GM12878 (cell line): ENCODE results near the gene WDFY1. TPM values are rescaled to one million over a fixed set of nuclear protein-coding genes. Genes with fewer than 3 reads are reported as not detected.

Experiments used
- ATAC-seq: fragments of 200-7000 bp; cut with Tn5 transposase; 3 replicates; pipeline ENCODE4 v1.9.1; 2020; ENCODE audit warnings: mild to moderate bottlenecking, moderate library complexity
- BruUV-seq: library from RNA; stranded (reverse); fragments of 400-500 nt; replicated peaks from 2 replicates; lab custom pipeline; 2021; lab: Mats Ljungman, UMichigan
- CTCF ChIA-PET: fragments of 300-600 bp; sonication (Branson Sonifier 250); formaldehyde crosslinking; extraction: SDS; loops from one replicate; lab custom pipeline; 2021; ENCODE audit warnings: inconsistent platforms; lab: Yijun Ruan, JAX
- POLR2A ChIA-PET: fragments of 350-600 bp; formaldehyde crosslinking; extraction: SDS; loops from one replicate; lab custom pipeline; 2021; ENCODE audit warnings: inconsistent platforms; lab: Charles Lee
- RAD21 ChIA-PET: fragments of 300-600 bp; sonication (Branson Sonifier 250); formaldehyde crosslinking; loops from one replicate; lab custom pipeline; 2023; ENCODE audit warnings: antibody characterized with exemption; ENCODE audit not compliant: unreplicated experiment; lab: Charles Lee
- SMC1A ChIA-PET: fragments of 300-600 bp; sonication (Branson Sonifier 250); formaldehyde crosslinking; loops from one replicate; lab custom pipeline; 2023; ENCODE audit not compliant: unreplicated experiment, uncharacterized antibody; lab: Charles Lee
- DNase-seq: peaks from one replicate; pipeline ENCODE4 v3.0.0-alpha.2; 2011; ENCODE audit warnings: low read depth, low spot score
- FAIRE-seq: peaks from 3 replicates; lab custom pipeline; 2011; peaks lifted over from hg19 to GRCh38; lab: Jason Lieb, UNC
- H2AFZ ChIP-seq: 2 replicates; pipeline ENCODE4 v1.6.0; 2011; ENCODE audit warnings: low read depth, low read length, control low read depth; ENCODE audit not compliant: control insufficient read depth
- H3K27ac ChIP-seq: 2 replicates; pipeline ENCODE4 v1.5.1; 2011; ENCODE audit warnings: control low read depth; ENCODE audit not compliant: control insufficient read depth, insufficient read depth
- H3K27me3 ChIP-seq, 2 experiments: replicated peaks in 1 of 2; 2 replicates each; pipeline versions ENCODE4 v1.6.0 to v1.6.1; 2011; ENCODE audit warnings: low read length in 1 of 2; ENCODE audit not compliant: control insufficient read depth in 2 of 2, insufficient read depth in 2 of 2
- H3K36me3 ChIP-seq, 2 experiments: 2 replicates each; pipeline ENCODE4 v1.5.1; 2011; ENCODE audit warnings: low read length in 1 of 2; ENCODE audit not compliant: control insufficient read depth in 2 of 2, insufficient read depth in 2 of 2
- H3K4me1 ChIP-seq: 2 replicates; pipeline ENCODE4 v1.6.1; 2011; ENCODE audit warnings: mild to moderate bottlenecking, low read length, moderate library complexity, mixed read lengths; ENCODE audit not compliant: control insufficient read depth, insufficient read depth
- H3K4me2 ChIP-seq: 2 replicates; pipeline ENCODE4 v1.6.0; 2011; ENCODE audit warnings: control low read depth; ENCODE audit not compliant: control insufficient read depth, insufficient read depth
- H3K4me3 ChIP-seq: fragments of 200-600 bp; sonication (generic); 2 replicates; pipeline ENCODE4 v1.5.1; 2016
- H3K79me2 ChIP-seq: 2 replicates; pipeline ENCODE4 v1.6.0; 2011; ENCODE audit warnings: low read length; ENCODE audit not compliant: control insufficient read depth, insufficient read depth
- H3K9ac ChIP-seq: 2 replicates; pipeline ENCODE4 v1.8.0; 2011; ENCODE audit warnings: low read length, control low read depth, mixed read lengths; ENCODE audit not compliant: control insufficient read depth, insufficient read depth
- H3K9me3 ChIP-seq: replicated peaks from 3 replicates; pipeline ENCODE4 v1.5.1; 2011; ENCODE audit warnings: mild to moderate bottlenecking, low read length; ENCODE audit not compliant: control insufficient read depth, insufficient read depth
- H4K20me1 ChIP-seq: 2 replicates; pipeline ENCODE4 v1.6.0; 2011; ENCODE audit not compliant: control insufficient read depth, insufficient read depth
- BACH1 ChIP-seq: fragments of 450-650 bp; IDR thresholded peaks from 2 replicates; pipeline ENCODE4 v1.6.1; 2017; ENCODE audit warnings: mild to moderate bottlenecking, borderline replicate concordance
- BHLHE40 ChIP-seq, 2 experiments: fragments of 450-650 bp in 1 of 2; IDR thresholded peaks; 2 replicates each; pipeline ENCODE4 v1.6.1; 2011 to 2017; ENCODE audit warnings: low read depth in 2 of 2, borderline replicate concordance in 1 of 2, improper control_type of control experiment in 1 of 2, low read length in 1 of 2, mild to moderate bottlenecking in 1 of 2
- DPF2 ChIP-seq: fragments of 450-650 bp; IDR thresholded peaks from 2 replicates; pipeline ENCODE4 v1.6.1; 2017; ENCODE audit warnings: mild to moderate bottlenecking
- ESRRA ChIP-seq: IDR thresholded peaks from 2 replicates; pipeline ENCODE4 v1.6.1; 2012; ENCODE audit warnings: mild to moderate bottlenecking, low read length, improper control_type of control experiment
- HDAC2 ChIP-seq: fragments of 200-600 bp; sonication (generic); IDR thresholded peaks from 2 replicates; pipeline ENCODE4 v1.6.1; 2017
- JUNB ChIP-seq: IDR thresholded peaks from 2 replicates; pipeline ENCODE4 v1.6.1; 2016; ENCODE audit warnings: antibody characterized with exemption, mild to moderate bottlenecking
- MEF2B ChIP-seq: fragments of 450-650 bp; IDR thresholded peaks from 2 replicates; pipeline ENCODE4 v1.6.1; 2018; ENCODE audit warnings: mild to moderate bottlenecking, moderate library complexity; ENCODE audit not compliant: partially characterized antibody, poor library complexity, severe bottlenecking
- MTA2 ChIP-seq: fragments of 450-650 bp; IDR thresholded peaks from 2 replicates; pipeline ENCODE4 v1.6.1; 2016; ENCODE audit warnings: low read depth, mild to moderate bottlenecking, moderate library complexity
- MXI1 ChIP-seq: fragments of 150-350 bp; IDR thresholded peaks from 2 replicates; pipeline ENCODE4 v1.6.1; 2011; ENCODE audit warnings: low read depth, mild to moderate bottlenecking, inconsistent platforms, low read length, improper control_type of control experiment
- RUNX3 ChIP-seq: IDR thresholded peaks from 2 replicates; pipeline ENCODE4 v1.6.1; 2012; ENCODE audit warnings: low read length, inconsistent platforms
- ZNF207 ChIP-seq: fragments of 450-650 bp; IDR thresholded peaks from 2 replicates; pipeline ENCODE4 v1.6.1; 2014; ENCODE audit warnings: antibody characterized with exemption, mild to moderate bottlenecking, borderline replicate concordance
- WGBS: methylation state at CpG from one replicate; pipeline ENCODE4 v1.1.6; 2016; ENCODE audit warnings: low lambda C conversion rate; ENCODE audit not compliant: insufficient replicate concordance, insufficient coverage; ENCODE audit errors: missing lambda C conversion rate; 5-methylcytosine and 5-hydroxymethylcytosine counted together
- in situ Hi-C: fragments of 300-500 bp; cut with MboI; formaldehyde crosslinking; loops from 9 replicates; pipeline ENCODE4 v1.14.3; 2018; ENCODE audit warnings: mixed read lengths
- intact Hi-C: fragments of 100-400 bp; cut with micrococcal nuclease; formaldehyde crosslinking; loops from one replicate; pipeline ENCODE4 v1.14.2; 2022; ENCODE audit not compliant: unreplicated experiment
- polyA plus RNA-seq, 11 experiments: library from polyadenylated mRNA; depleted of rRNA in 4 of 11; unstranded in 6 of 11; stranded (reverse) in 5 of 11; fragments of >200 nt; fragmentation: Nextera tagmentation in 4 of 11; fragmentation: Illumina TruSeq in 1 of 11; extraction: Ambion mirVana in 4 of 11; extraction: Trizol in 1 of 11; gene quantifications; 1 replicate in 1 of 11; 2 replicates in 10 of 11; pipeline versions ENCODE4 v1.2.1 to v1.2.3, GENCODE V29; 2011 to 2016; ENCODE audit warnings: inconsistent platforms in 2 of 11, missing spikeins in 2 of 11, low read depth in 1 of 11
- total RNA-seq, 4 experiments: library from RNA; depleted of rRNA in 3 of 4; stranded (reverse); fragments of >200 nt in 3 of 4; fragmentation: Illumina TruSeq in 1 of 4; extraction: Trizol in 1 of 4; gene quantifications; 2 replicates each; pipeline versions ENCODE4 v1.2.1 to v1.2.3, GENCODE V29; 2013 to 2021
- TF ChIP-seq, protein P1 (sequence below): fragments of 450-650 bp; IDR thresholded peaks from 2 replicates; pipeline ENCODE4 v1.6.1; 2017; ENCODE audit warnings: mild to moderate bottlenecking, moderate library complexity
- TF ChIP-seq, protein P2 (sequence below): fragments of 450-650 bp; IDR thresholded peaks from 2 replicates; pipeline ENCODE4 v1.6.1; 2017; ENCODE audit warnings: low read depth, mild to moderate bottlenecking, moderate library complexity

WDFY1 gene
- total and polyA plus RNA-seq, 10 of the 15 experiments (the other 5 are each of a cell fraction or from before 2014, with no cell fraction given): 2.9 to 28.1 (median 13.1) TPM

DNA sequence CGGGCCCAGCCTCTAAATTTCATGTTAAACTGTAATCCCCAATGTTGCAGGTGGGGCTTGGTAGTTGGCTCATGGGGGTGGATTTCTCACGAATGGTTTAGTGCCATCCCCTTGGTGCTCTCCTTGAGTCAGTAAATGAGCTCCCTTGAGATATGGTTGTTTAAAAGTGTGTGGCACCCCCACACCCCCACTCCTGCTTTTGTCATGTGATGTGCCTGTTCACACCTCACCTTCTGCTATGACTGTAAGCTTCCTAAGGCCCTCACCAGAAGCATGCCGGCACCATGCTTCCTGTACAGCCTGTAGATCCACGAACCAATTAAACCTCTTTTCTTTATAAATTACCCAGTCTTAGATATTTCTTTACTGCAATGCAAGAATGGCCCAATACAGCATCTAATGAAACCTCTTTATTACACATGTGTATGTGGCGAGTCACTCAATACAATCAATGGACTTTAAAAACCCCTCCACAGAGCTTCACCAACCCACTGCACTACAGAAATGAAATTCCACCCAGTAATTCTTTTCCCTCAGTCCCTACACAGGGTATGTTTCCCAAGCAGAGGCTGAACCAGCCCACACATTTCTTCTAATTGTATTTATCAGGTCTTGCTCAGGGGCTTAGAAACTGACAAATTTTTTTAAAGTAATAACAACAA lies 47.3 kb downstream of the WDFY1 start:
- RAD21 ChIA-PET: interaction anchor here (1.0 to 3.7 kb wide), 6 partner anchors 41 to 137 kb away, joined by 4 to 17 read pairs (median 4); no protein-coding TSS in a partner anchor
- Histone ChIP-seq H3K4me3 (no peak overlapping the region), H3K9ac (no peak overlapping the region), H4K20me1 (no peaks in the 10 kb centered on the region; the same call in 1 of the 2 replicates), H3K27me3 (no peaks in the 10 kb centered on the region), H3K9me3 (peaks cover 1% of the 10 kb centered on the region; the same call in 2 of the 3 replicates), H3K79me2 (no peaks in the 10 kb centered on the region; the same call in 1 of the 2 replicates), H3K36me3 (peaks cover 0 to 13% of the 10 kb centered on the region in 2 experiments; a peak in 2 of 4 replicates), H2AFZ (no peak overlapping the region), H3K4me2 (peak overlapping the region; percentile 35), H3K27ac (peak overlapping the region; percentile 82), H3K4me1 (peaks cover 45% of the 10 kb centered on the region)
- CTCF ChIA-PET: interaction anchor here (0.7 to 1.3 kb wide), 4 partner anchors 58 to 137 kb away, joined by 3 to 4 read pairs (median 4); no protein-coding TSS in a partner anchor
- DNase-seq (no peak), ATAC-seq (peak; percentile 4; the same call in 2 of the 3 replicates), FAIRE-seq (no peak)
- TF ChIP-seq, protein P1, sequence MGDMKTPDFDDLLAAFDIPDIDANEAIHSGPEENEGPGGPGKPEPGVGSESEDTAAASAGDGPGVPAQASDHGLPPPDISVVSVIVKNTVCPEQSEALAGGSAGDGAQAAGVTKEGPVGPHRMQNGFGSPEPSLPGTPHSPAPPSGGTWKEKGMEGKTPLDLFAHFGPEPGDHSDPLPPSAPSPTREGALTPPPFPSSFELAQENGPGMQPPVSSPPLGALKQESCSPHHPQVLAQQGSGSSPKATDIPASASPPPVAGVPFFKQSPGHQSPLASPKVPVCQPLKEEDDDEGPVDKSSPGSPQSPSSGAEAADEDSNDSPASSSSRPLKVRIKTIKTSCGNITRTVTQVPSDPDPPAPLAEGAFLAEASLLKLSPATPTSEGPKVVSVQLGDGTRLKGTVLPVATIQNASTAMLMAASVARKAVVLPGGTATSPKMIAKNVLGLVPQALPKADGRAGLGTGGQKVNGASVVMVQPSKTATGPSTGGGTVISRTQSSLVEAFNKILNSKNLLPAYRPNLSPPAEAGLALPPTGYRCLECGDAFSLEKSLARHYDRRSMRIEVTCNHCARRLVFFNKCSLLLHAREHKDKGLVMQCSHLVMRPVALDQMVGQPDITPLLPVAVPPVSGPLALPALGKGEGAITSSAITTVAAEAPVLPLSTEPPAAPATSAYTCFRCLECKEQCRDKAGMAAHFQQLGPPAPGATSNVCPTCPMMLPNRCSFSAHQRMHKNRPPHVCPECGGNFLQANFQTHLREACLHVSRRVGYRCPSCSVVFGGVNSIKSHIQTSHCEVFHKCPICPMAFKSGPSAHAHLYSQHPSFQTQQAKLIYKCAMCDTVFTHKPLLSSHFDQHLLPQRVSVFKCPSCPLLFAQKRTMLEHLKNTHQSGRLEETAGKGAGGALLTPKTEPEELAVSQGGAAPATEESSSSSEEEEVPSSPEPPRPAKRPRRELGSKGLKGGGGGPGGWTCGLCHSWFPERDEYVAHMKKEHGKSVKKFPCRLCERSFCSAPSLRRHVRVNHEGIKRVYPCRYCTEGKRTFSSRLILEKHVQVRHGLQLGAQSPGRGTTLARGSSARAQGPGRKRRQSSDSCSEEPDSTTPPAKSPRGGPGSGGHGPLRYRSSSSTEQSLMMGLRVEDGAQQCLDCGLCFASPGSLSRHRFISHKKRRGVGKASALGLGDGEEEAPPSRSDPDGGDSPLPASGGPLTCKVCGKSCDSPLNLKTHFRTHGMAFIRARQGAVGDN: peak; percentile 27; the same call in 1 of the 2 replicates
- TF ChIP-seq, protein P2, sequence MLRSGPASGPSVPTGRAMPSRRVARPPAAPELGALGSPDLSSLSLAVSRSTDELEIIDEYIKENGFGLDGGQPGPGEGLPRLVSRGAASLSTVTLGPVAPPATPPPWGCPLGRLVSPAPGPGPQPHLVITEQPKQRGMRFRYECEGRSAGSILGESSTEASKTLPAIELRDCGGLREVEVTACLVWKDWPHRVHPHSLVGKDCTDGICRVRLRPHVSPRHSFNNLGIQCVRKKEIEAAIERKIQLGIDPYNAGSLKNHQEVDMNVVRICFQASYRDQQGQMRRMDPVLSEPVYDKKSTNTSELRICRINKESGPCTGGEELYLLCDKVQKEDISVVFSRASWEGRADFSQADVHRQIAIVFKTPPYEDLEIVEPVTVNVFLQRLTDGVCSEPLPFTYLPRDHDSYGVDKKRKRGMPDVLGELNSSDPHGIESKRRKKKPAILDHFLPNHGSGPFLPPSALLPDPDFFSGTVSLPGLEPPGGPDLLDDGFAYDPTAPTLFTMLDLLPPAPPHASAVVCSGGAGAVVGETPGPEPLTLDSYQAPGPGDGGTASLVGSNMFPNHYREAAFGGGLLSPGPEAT: peak; percentile 41; the same call in 1 of the 2 replicates
- TF ChIP-seq ESRRA (no peak), MXI1 (no peak), JUNB (peak; percentile 15; the same call in 1 of the 2 replicates), MEF2B (peak; percentile 64), RUNX3 (0 out of 2 replicates have a peak, but pooled peaks have one; percentile 8), MTA2 (peak; percentile 41; the same call in 1 of the 2 replicates), BHLHE40 (IDR thresholded peaks at IDR 0.05; ENCODE audit: borderline replicate concordance in 1 of 2, low read depth in 2 of 2, low read length in 1 of 2) (peak in 1 of 2 experiments; percentile 59; a peak in 1 of 4 replicates), DPF2 (no peak), HDAC2 (no peak), ZNF207 (no peak), BACH1 (peak; percentile 39; the same call in 1 of the 2 replicates)
- 10% methylated on average over 5 of the region's 5 CpGs for WGBS
- POLR2A ChIA-PET: interaction anchor here (0.6 to 2.0 kb wide), 3 partner anchors 18 to 72 kb away, joined by 3 to 8 read pairs (median 5); no protein-coding TSS in a partner anchor
- no TSS peak for BruUV-seq
- SMC1A ChIA-PET: interaction anchor here (0.7 to 3.0 kb wide), 8 partner anchors 36 to 63 kb away, joined by 3 to 19 read pairs (median 4); no protein-coding TSS in a partner anchor
- intact Hi-C loops (loop anchor here (2.0 kb wide), 1 partner anchor 47 kb away; the partner anchor contains the start of gene WDFY1), in situ Hi-C loops (no loop called here)
